H1 (cell line): ENCODE results near the gene CHRNA10. TPM values are rescaled to one million over a fixed set of nuclear protein-coding genes. Genes with fewer than 3 reads are reported as not detected.

Experiments used
- CTCF ChIA-PET: fragments of 300-600 bp; sonication (Branson Sonifier 250); formaldehyde crosslinking; loops from one replicate; lab custom pipeline; 2021; ENCODE audit not compliant: partially characterized antibody; lab: Charles Lee
- POLR2A ChIA-PET: fragments of 300-600 bp; sonication (Branson Sonifier 250); formaldehyde crosslinking; loops from one replicate; lab custom pipeline; 2021; ENCODE audit warnings: inconsistent platforms; ENCODE audit not compliant: partially characterized antibody; lab: Charles Lee
- DNase-seq, 2 experiments: peaks; one replicate each; pipeline versions ENCODE4 v3.0.0 to v3.0.0-alpha.2; 2010 to 2022; ENCODE audit warnings: low spot score in 2 of 2, low read depth in 1 of 2, mixed read lengths in 1 of 2
- FAIRE-seq: peaks from 2 replicates; lab custom pipeline; 2011; peaks lifted over from hg19 to GRCh38; lab: Jason Lieb, UNC
- H2AFZ ChIP-seq: 2 replicates; pipeline ENCODE4 v1.8.1; 2012; ENCODE audit warnings: low read length, inconsistent platforms
- H2AK5ac ChIP-seq: 2 replicates; pipeline ENCODE4 v1.6.1; 2013; ENCODE audit warnings: low read depth, low read length
- H2BK120ac ChIP-seq: replicated peaks from 2 replicates; pipeline ENCODE3; 2013; ENCODE audit warnings: low read depth, low read length, inconsistent platforms
- H2BK12ac ChIP-seq: 2 replicates; pipeline ENCODE4 v1.6.1; 2013; ENCODE audit warnings: low read depth, low read length
- H2BK15ac ChIP-seq: 2 replicates; pipeline ENCODE4 v1.6.1; 2013; ENCODE audit warnings: low read length
- H2BK20ac ChIP-seq: 2 replicates; pipeline ENCODE4 v1.6.1; 2013; ENCODE audit warnings: low read length
- H2BK5ac ChIP-seq: 2 replicates; pipeline ENCODE4 v1.6.1; 2013; ENCODE audit warnings: low read depth, low read length
- H3K14ac ChIP-seq: 2 replicates; pipeline ENCODE4 v1.6.1; 2013; ENCODE audit warnings: inconsistent platforms; ENCODE audit not compliant: insufficient read length
- H3K18ac ChIP-seq: 2 replicates; pipeline ENCODE4 v1.6.1; 2013; ENCODE audit warnings: low read length; ENCODE audit errors: extremely low read depth
- H3K23ac ChIP-seq: 2 replicates; pipeline ENCODE4 v1.6.1; 2013; ENCODE audit warnings: inconsistent platforms; ENCODE audit not compliant: insufficient read length
- H3K23me2 ChIP-seq: 2 replicates; pipeline ENCODE4 v1.6.1; 2013; ENCODE audit warnings: low read depth, low read length
- H3K27ac ChIP-seq: 2 replicates; pipeline ENCODE4 v1.6.1; 2011; ENCODE audit warnings: low read depth, low read length, inconsistent platforms
- H3K27me3 ChIP-seq, 4 experiments: replicated peaks in 1 of 4; 1 replicate in 1 of 4; 2 replicates in 3 of 4; pipeline versions ENCODE4 v1.6.1 to v1.8.1; 2011 to 2013; ENCODE audit warnings: low read length in 3 of 4, mild to moderate bottlenecking in 3 of 4, inconsistent platforms in 2 of 4, mixed read lengths in 2 of 4, moderate library complexity in 1 of 4; ENCODE audit not compliant: control insufficient read depth in 3 of 4, insufficient read depth in 3 of 4; ENCODE audit errors: extremely low read depth in 1 of 4
- H3K36me3 ChIP-seq, 4 experiments: 2 replicates each; pipeline versions ENCODE4 v1.6.1 to v1.8.1; 2011 to 2013; ENCODE audit warnings: mild to moderate bottlenecking in 4 of 4, low read length in 3 of 4, moderate library complexity in 2 of 4, control low read depth in 1 of 4, inconsistent platforms in 1 of 4; ENCODE audit not compliant: insufficient read depth in 4 of 4, control insufficient read depth in 2 of 4
- H3K4ac ChIP-seq: replicated peaks from 2 replicates; pipeline ENCODE3; 2013; ENCODE audit warnings: low read length, low read depth, mixed read lengths, inconsistent platforms; ENCODE audit not compliant: insufficient read length
- H3K4me1 ChIP-seq, 4 experiments: replicated peaks in 1 of 4; 1 replicate in 1 of 4; 2 replicates in 3 of 4; pipeline versions ENCODE4 v1.6.1 to v1.8.1; 2011 to 2013; ENCODE audit warnings: low read length in 3 of 4, inconsistent platforms in 2 of 4, mixed read lengths in 1 of 4; ENCODE audit not compliant: insufficient read depth in 4 of 4, control insufficient read depth in 3 of 4
- H3K4me2 ChIP-seq, 2 experiments: 2 replicates each; pipeline versions ENCODE4 v1.6.1 to v1.8.1; 2011 to 2013; ENCODE audit warnings: low read depth in 2 of 2, low read length in 2 of 2, control low read depth in 1 of 2, inconsistent platforms in 1 of 2, mild to moderate bottlenecking in 1 of 2; ENCODE audit not compliant: insufficient read depth in 1 of 2
- H3K4me3 ChIP-seq, 4 experiments: fragments of 200-600, 300-600 bp in 1 of 4; sonication (generic), shearing (Covaris generic), sonication (Bioruptor Twin) in 1 of 4; 2 replicates each; pipeline versions ENCODE4 v1.5.1 to v1.8.1; 2011 to 2016; ENCODE audit warnings: low read length in 4 of 4, low read depth in 3 of 4, control low read depth in 2 of 4, inconsistent platforms in 2 of 4, mild to moderate bottlenecking in 2 of 4, mixed read lengths in 1 of 4, moderate library complexity in 1 of 4; ENCODE audit not compliant: insufficient read depth in 2 of 4; ENCODE audit errors: extremely low read depth in 1 of 4
- H3K56ac ChIP-seq: replicated peaks from 2 replicates; pipeline ENCODE3; 2013; ENCODE audit warnings: low read depth, mild to moderate bottlenecking, mixed read lengths, low read length, inconsistent platforms; ENCODE audit not compliant: insufficient read length
- H3K79me1 ChIP-seq: 2 replicates; pipeline ENCODE4 v1.6.1; 2013; ENCODE audit warnings: low read depth, low read length, control low read depth
- H3K79me2 ChIP-seq, 2 experiments: 2 replicates each; pipeline versions ENCODE4 v1.6.1 to v1.8.1; 2012 to 2013; ENCODE audit warnings: low read length in 2 of 2, mild to moderate bottlenecking in 2 of 2, inconsistent platforms in 1 of 2; ENCODE audit not compliant: insufficient read depth in 2 of 2, control insufficient read depth in 1 of 2
- H3K9ac ChIP-seq, 4 experiments: replicated peaks in 1 of 4; 1 replicate in 1 of 4; 2 replicates in 3 of 4; pipeline versions ENCODE4 v1.6.1 to v1.8.1; 2011 to 2013; ENCODE audit warnings: low read depth in 3 of 4, low read length in 3 of 4, control low read depth in 2 of 4, mild to moderate bottlenecking in 2 of 4, moderate library complexity in 2 of 4, inconsistent platforms in 1 of 4; ENCODE audit errors: extremely low read depth in 1 of 4
- H3K9me3 ChIP-seq, 2 experiments: 2 replicates each; pipeline versions ENCODE4 v1.6.1 to v1.8.1; 2012 to 2013; ENCODE audit warnings: mild to moderate bottlenecking in 2 of 2, moderate library complexity in 2 of 2, control low read depth in 1 of 2, inconsistent platforms in 1 of 2, low read depth in 1 of 2, low read length in 1 of 2, mixed read lengths in 1 of 2; ENCODE audit not compliant: insufficient read depth in 2 of 2
- H4K20me1 ChIP-seq, 2 experiments: replicated peaks in 1 of 2; 2 replicates each; pipeline versions ENCODE3 to v1.8.1; 2011 to 2013; ENCODE audit warnings: inconsistent platforms in 2 of 2, low read length in 2 of 2, mild to moderate bottlenecking in 1 of 2; ENCODE audit not compliant: insufficient read depth in 2 of 2, control insufficient read depth in 1 of 2
- H4K5ac ChIP-seq: 2 replicates; pipeline ENCODE4 v1.6.1; 2013; ENCODE audit warnings: low read length, low read depth, mixed read lengths, inconsistent platforms; ENCODE audit not compliant: insufficient read length
- H4K8ac ChIP-seq: 2 replicates; pipeline ENCODE4 v1.8.0; 2013; ENCODE audit warnings: mild to moderate bottlenecking, moderate library complexity, low read length, inconsistent platforms; ENCODE audit not compliant: insufficient read depth; ENCODE audit errors: extremely low read depth
- H4K91ac ChIP-seq: replicated peaks from 2 replicates; pipeline ENCODE3; 2013; ENCODE audit warnings: low read length, mixed read lengths, inconsistent platforms; ENCODE audit not compliant: insufficient read length
- ATF2 ChIP-seq: IDR thresholded peaks from 2 replicates; pipeline ENCODE4 v1.6.1; 2012; ENCODE audit warnings: low read length, inconsistent platforms
- HDAC6 ChIP-seq: IDR thresholded peaks from one replicate; pipeline ENCODE4 v1.7.1; 2012; ENCODE audit warnings: low read depth, mild to moderate bottlenecking, inconsistent platforms, low read length, moderate library complexity
- KDM5A ChIP-seq: fragments of 200-600 bp; IDR thresholded peaks from 2 replicates; pipeline ENCODE4 v1.7.1; 2012; ENCODE audit warnings: mild to moderate bottlenecking, low read length, inconsistent platforms, mixed read lengths
- SAP30 ChIP-seq: fragments of 300-600 bp; sonication (generic); IDR thresholded peaks from 2 replicates; pipeline ENCODE4 v1.7.1; 2012; ENCODE audit warnings: low read length, moderate library complexity, mild to moderate bottlenecking, inconsistent platforms; ENCODE audit not compliant: insufficient read depth, insufficient replicate concordance
- SIX5 ChIP-seq: IDR thresholded peaks from 2 replicates; pipeline ENCODE4 v1.6.1; 2011; ENCODE audit warnings: mild to moderate bottlenecking, low read depth, low read length
- SP1 ChIP-seq: IDR thresholded peaks from 2 replicates; pipeline ENCODE4 v1.6.1; 2011; ENCODE audit warnings: low read depth, low read length
- TAF7 ChIP-seq: optimal IDR thresholded peaks from 2 replicates; pipeline ENCODE3; 2011; ENCODE audit warnings: low read depth, mild to moderate bottlenecking, inconsistent platforms, low read length, moderate library complexity, borderline replicate concordance
- YY1 ChIP-seq: IDR thresholded peaks from 2 replicates; pipeline ENCODE4 v1.6.1; 2011; ENCODE audit warnings: low read depth, mild to moderate bottlenecking, low read length
- ZNF274 ChIP-seq: IDR thresholded peaks from 2 replicates; pipeline ENCODE4 v1.7.0; 2012; ENCODE audit warnings: low read length, borderline replicate concordance; ENCODE audit errors: extremely low read depth
- WGBS, 2 experiments: shearing (Covaris generic) in 1 of 2; methylation state at CpG; one replicate each; pipeline versions ENCODE4 v1.1.6 to v1.1.7; 2013 to 2015; ENCODE audit warnings: low lambda C conversion rate in 2 of 2, mixed read lengths in 2 of 2, inconsistent platforms in 1 of 2, low coverage in 1 of 2, missing lambda C conversion rate in 1 of 2; ENCODE audit not compliant: insufficient replicate concordance in 2 of 2, insufficient coverage in 1 of 2, insufficient read length in 1 of 2; ENCODE audit errors: extremely low coverage in 1 of 2, missing lambda C conversion rate in 1 of 2; 5-methylcytosine and 5-hydroxymethylcytosine counted together
- polyA plus RNA-seq, 7 experiments: library from polyadenylated mRNA; depleted of rRNA in 3 of 7; stranded (reverse) in 5 of 7; unstranded in 2 of 7; fragments of >200 nt in 5 of 7; fragments of 200-250 nt in 2 of 7; gene quantifications; 1 replicate in 5 of 7; 2 replicates in 1 of 7; 4 replicates in 1 of 7; pipeline versions ENCODE4 v1.2.1 to v1.2.3, GENCODE V29; 2011 to 2013; ENCODE audit warnings: missing spikeins in 2 of 7, mixed read lengths in 2 of 7
- total RNA-seq: library from RNA; stranded (reverse); fragmentation: NEBNext Ultra II Directional; extraction: Animal tissue kit (Norgen Biotek cat#: 25700); gene quantifications from 2 replicates; pipeline ENCODE4 v1.2.1, GENCODE V29; 2021
- TF ChIP-seq, protein P1 (sequence below): IDR thresholded peaks from 2 replicates; pipeline ENCODE4 v1.6.1; 2011; ENCODE audit warnings: low read length, improper control_type of control experiment

The CHRNA10 gene
- total and polyA plus RNA-seq, 2 of the 8 experiments (the other 6 are each of a cell fraction or from before 2014, with no cell fraction given), result 0.68 to 1.3 TPM

- FAIRE-seq, result no peak
- Histone ChIP-seq H3K27ac (no peak overlapping the region), H2BK5ac (no peak overlapping the region), H3K4me1 (no peaks in the 10 kb centered on the region), H3K23me2 (no peaks in the 10 kb centered on the region), H3K36me3 (no peaks in the 10 kb centered on the region), H3K79me1 (no peaks in the 10 kb centered on the region), H3K56ac (no peak overlapping the region), H4K8ac (no peak overlapping the region), H4K91ac (peak overlapping the region; percentile 27), H4K5ac (no peak overlapping the region), H3K18ac (no peak overlapping the region), H2AK5ac (no peak overlapping the region), H2BK20ac (no peak overlapping the region), H3K4me3 (no peak overlapping the region), H3K14ac (no peak overlapping the region), H2BK15ac (no peak overlapping the region), H2BK12ac (peak overlapping the region; percentile 14; the same call in 1 of the 2 replicates), H3K27me3 (no peaks in the 10 kb centered on the region), H3K79me2 (no peaks in the 10 kb centered on the region), H2AFZ (no peak overlapping the region), H3K23ac (no peak overlapping the region), H3K9me3 (no peaks in the 10 kb centered on the region), H3K9ac (no peak overlapping the region), H3K4ac (no peak overlapping the region), H3K4me2 (no peak overlapping the region), H4K20me1 (no peaks in the 10 kb centered on the region), H2BK120ac (no peak overlapping the region)
- DNase-seq, result peak in 1 of 2 experiments; percentile 61
- ChIA-PET POLR2A (no interaction called here), CTCF (interaction anchor here (0.6 to 7.0 kb wide), 7 partner anchors 8 to 54 kb away, joined by 3 to 33 read pairs (median 4); partner anchors contain the start of gene ART1)
- 90% methylated on average over 23 of the region's 23 CpGs; no CpG with 5 or more reads in 1 of the 2 experiments for WGBS, 2 experiments
- TF ChIP-seq, protein P1, sequence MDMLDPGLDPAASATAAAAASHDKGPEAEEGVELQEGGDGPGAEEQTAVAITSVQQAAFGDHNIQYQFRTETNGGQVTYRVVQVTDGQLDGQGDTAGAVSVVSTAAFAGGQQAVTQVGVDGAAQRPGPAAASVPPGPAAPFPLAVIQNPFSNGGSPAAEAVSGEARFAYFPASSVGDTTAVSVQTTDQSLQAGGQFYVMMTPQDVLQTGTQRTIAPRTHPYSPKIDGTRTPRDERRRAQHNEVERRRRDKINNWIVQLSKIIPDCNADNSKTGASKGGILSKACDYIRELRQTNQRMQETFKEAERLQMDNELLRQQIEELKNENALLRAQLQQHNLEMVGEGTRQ, result no peak
- TF ChIP-seq SIX5 (no peak), YY1 (no peak), KDM5A (no peak), SP1 (no peak), HDAC6 (no peak), ATF2 (no peak), ZNF274 (no peak), TAF7 (no peak), SAP30 (no peak)
These were observed 44.8 kb downstream of the CHRNA10 start for GRCh38 chr11:3626250-3626960.
